DOHH2 (cell line): ENCODE data around the gene KCNQ1.

Source experiments
- H3F3A ChIP-seq: fragments of 200-600 bp; sonication (generic), shearing (Covaris generic); 2 replicates; pipeline ENCODE4 v1.6.0; 2016; ENCODE audit warnings: antibody characterized with exemption, mild to moderate bottlenecking; ENCODE audit not compliant: control insufficient read depth, insufficient read depth
- H3K27ac ChIP-seq: fragments of 200-600 bp; sonication (generic); 2 replicates; pipeline ENCODE4 v1.5.1; 2014; ENCODE audit warnings: low read depth, mild to moderate bottlenecking, low read length, moderate library complexity
- H3K27me3 ChIP-seq: fragments of 200-600 bp; sonication (generic); 2 replicates; pipeline ENCODE4 v1.6.1; 2014; ENCODE audit warnings: mild to moderate bottlenecking, low read length, mixed read lengths; ENCODE audit not compliant: control insufficient read depth
- H3K36me3 ChIP-seq: fragments of 200-600 bp; sonication (generic); 2 replicates; pipeline ENCODE4 v1.6.1; 2014; ENCODE audit warnings: mild to moderate bottlenecking, low read length, moderate library complexity, mixed read lengths; ENCODE audit not compliant: control insufficient read depth
- H3K4me1 ChIP-seq: fragments of 200-600 bp; sonication (generic); 2 replicates; pipeline ENCODE4 v1.6.1; 2014; ENCODE audit warnings: mild to moderate bottlenecking, low read length, mixed read lengths; ENCODE audit not compliant: control insufficient read depth
- H3K4me2 ChIP-seq: fragments of 200-600 bp; sonication (generic); 2 replicates; pipeline ENCODE4 v1.6.0; 2014; ENCODE audit warnings: mild to moderate bottlenecking, low read length, moderate library complexity
- H3K4me3 ChIP-seq: fragments of 200-600 bp; sonication (generic); 2 replicates; pipeline ENCODE4 v1.5.1; 2014; ENCODE audit warnings: mild to moderate bottlenecking, low read length, mixed read lengths
- H3K79me2 ChIP-seq: fragments of 200-600 bp; sonication (generic); 2 replicates; pipeline ENCODE4 v1.6.1; 2014; ENCODE audit warnings: mild to moderate bottlenecking, low read length, mixed read lengths; ENCODE audit not compliant: control insufficient read depth
- H3K9me2 ChIP-seq: fragments of 200-600 bp; sonication (generic); replicated peaks from 2 replicates; pipeline ENCODE4 v1.6.1; 2014; ENCODE audit warnings: mild to moderate bottlenecking, low read length, mixed read lengths; ENCODE audit not compliant: control insufficient read depth
- H3K9me3 ChIP-seq: fragments of 200-600 bp; sonication (generic); 2 replicates; pipeline ENCODE4 v1.6.1; 2014; ENCODE audit warnings: antibody characterized with exemption, low read length, mixed read lengths; ENCODE audit not compliant: control insufficient read depth, insufficient read depth
- H4K20me1 ChIP-seq: fragments of 200-600 bp; sonication (generic); 2 replicates; pipeline ENCODE4 v1.6.0; 2014; ENCODE audit warnings: low read depth, mild to moderate bottlenecking, antibody characterized with exemption, low read length, moderate library complexity; ENCODE audit not compliant: control insufficient read depth, insufficient read depth
- CTCF ChIP-seq: fragments of 200-600 bp; sonication (generic); IDR thresholded peaks from one replicate; pipeline ENCODE4 v1.5.1; 2014; ENCODE audit warnings: antibody characterized with exemption, mild to moderate bottlenecking, low read depth, low read length; ENCODE audit not compliant: poor library complexity, severe bottlenecking
- EZH2phosphoT487 ChIP-seq: fragments of 200-600 bp; sonication (generic); IDR thresholded peaks from 2 replicates; pipeline ENCODE4 v1.6.1; 2017; ENCODE audit warnings: borderline replicate concordance, mild to moderate bottlenecking, antibody characterized with exemption, low read length, moderate library complexity, mixed read lengths

KCNQ1 gene

GRCh38 chr11:2668876-2669275 lies 224.1 kb downstream of the KCNQ1 start:
- no peaks in the 10 kb centered on the region for H3F3A ChIP-seq
- no peaks in the 10 kb centered on the region for H3K4me1 ChIP-seq
- no peak overlapping the region for H3K4me3 ChIP-seq
- TF ChIP-seq CTCF (no peak), EZH2phosphoT487 (no peak)
- no peaks in the 10 kb centered on the region for H3K36me3 ChIP-seq
- H4K20me1 ChIP-seq = no peaks in the 10 kb centered on the region
- no peaks in the 10 kb centered on the region for H3K9me3 ChIP-seq
- H3K4me2 ChIP-seq = no peak overlapping the region
- no peak overlapping the region for H3K27ac ChIP-seq
- H3K27me3 ChIP-seq = no peaks in the 10 kb centered on the region
- no peaks in the 10 kb centered on the region for H3K9me2 ChIP-seq
- no peaks in the 10 kb centered on the region for H3K79me2 ChIP-seq

GRCh38 chr11:2669634-2670469 lies 225.0 kb downstream of the KCNQ1 start:
- H3F3A ChIP-seq = no peaks in the 10 kb centered on the region
- no peaks in the 10 kb centered on the region for H3K36me3 ChIP-seq
- H3K27me3 ChIP-seq = no peaks in the 10 kb centered on the region
- H3K4me1 ChIP-seq = no peaks in the 10 kb centered on the region
- TF ChIP-seq CTCF (no peak), EZH2phosphoT487 (no peak)
- H4K20me1 ChIP-seq = no peaks in the 10 kb centered on the region
- no peaks in the 10 kb centered on the region for H3K79me2 ChIP-seq
- no peak overlapping the region for H3K27ac ChIP-seq
- no peak overlapping the region for H3K4me3 ChIP-seq
- H3K9me3 ChIP-seq = no peaks in the 10 kb centered on the region
- no peaks in the 10 kb centered on the region for H3K9me2 ChIP-seq
- H3K4me2 ChIP-seq = no peak overlapping the region

GRCh38 chr11:2670541-2671100 lies 225.8 kb downstream of the KCNQ1 start:
- H3K4me2 ChIP-seq = no peak overlapping the region
- H3K9me3 ChIP-seq = no peaks in the 10 kb centered on the region
- no peak overlapping the region for H3K27ac ChIP-seq
- H3F3A ChIP-seq = no peaks in the 10 kb centered on the region
- no peaks in the 10 kb centered on the region for H4K20me1 ChIP-seq
- H3K9me2 ChIP-seq = no peaks in the 10 kb centered on the region
- no peak for TF ChIP-seq EZH2phosphoT487
- no peak for TF ChIP-seq CTCF
- H3K4me3 ChIP-seq = no peak overlapping the region
- H3K27me3 ChIP-seq = no peaks in the 10 kb centered on the region
- no peaks in the 10 kb centered on the region for H3K36me3 ChIP-seq
- H3K79me2 ChIP-seq = no peaks in the 10 kb centered on the region
- H3K4me1 ChIP-seq = no peaks in the 10 kb centered on the region
